Gastroesophageal sphincter (tissue), 4 donors: Measurements from ENCODE around the gene NOL3. TPM values are rescaled to one million over a fixed set of nuclear protein-coding genes. Genes with fewer than 3 reads are reported as not detected.

ENCODE experiments used
- ATAC-seq: fragments of 150-250 bp; one replicate; pipeline ENCODE4 v1.9.1; 2016; ENCODE audit warnings: mild to moderate bottlenecking, moderate library complexity
- H3K27ac ChIP-seq, 4 donors: fragments of 200-600 bp; sonication (generic) in 3 of 4; 1 replicate in 3 of 4; 2 replicates in 1 of 4; pipeline ENCODE4 v1.5.1; 2016 to 2019
- H3K27me3 ChIP-seq: fragments of 200-600 bp; sonication (generic); one replicate; pipeline ENCODE4 v1.5.1; 2019
- H3K36me3 ChIP-seq, 2 donors: fragments of 200-600 bp; sonication (generic); one replicate each; pipeline ENCODE4 v1.5.1; 2019; ENCODE audit warnings: control low read depth in 1 of 2
- H3K4me1 ChIP-seq, 3 donors: fragments of 200-600 bp; sonication (generic); 1 replicate in 2 of 3; 2 replicates in 1 of 3; pipeline ENCODE4 v1.5.1; 2016 to 2019; ENCODE audit warnings: control low read depth in 2 of 3
- H3K4me3 ChIP-seq, 2 donors: fragments of 200-600 bp; sonication (generic); one replicate each; pipeline ENCODE4 v1.5.1; 2019; ENCODE audit warnings: mild to moderate bottlenecking in 1 of 2, moderate library complexity in 1 of 2
- H3K9me3 ChIP-seq, 3 donors: fragments of 200-600 bp; sonication (generic); one replicate each; pipeline ENCODE4 v1.5.1; 2017 to 2019; ENCODE audit warnings: control low read depth in 2 of 3
- CTCF ChIP-seq, 4 experiments: fragments of 200-600 bp in 2 of 4; fragments of 450-650 bp in 2 of 4; sonication (generic) in 1 of 4; IDR thresholded peaks; one replicate each; pipeline ENCODE4 v1.5.1; 2017 to 2019; ENCODE audit warnings: antibody characterized with exemption in 4 of 4, mild to moderate bottlenecking in 2 of 4, moderate library complexity in 2 of 4
- EP300 ChIP-seq: sonication (generic); formaldehyde crosslinking; IDR thresholded peaks from one replicate; pipeline ENCODE4 v1.6.1; 2017; ENCODE audit warnings: antibody characterized with exemption, mild to moderate bottlenecking
- POLR2A ChIP-seq, 2 donors: fragments of 450-650 bp; IDR thresholded peaks; one replicate each; pipeline ENCODE4 v1.6.1; 2017; ENCODE audit warnings: antibody characterized with exemption in 2 of 2, mild to moderate bottlenecking in 2 of 2, moderate library complexity in 1 of 2
- POLR2AphosphoS5 ChIP-seq: sonication (generic); formaldehyde crosslinking; IDR thresholded peaks from one replicate; pipeline ENCODE4 v1.6.1; 2017; ENCODE audit warnings: antibody characterized with exemption
- WGBS, 2 donors: methylation state at CpG; one replicate each; pipeline ENCODE4 v1.1.5; 2018; ENCODE audit warnings: low coverage in 1 of 2; 5-methylcytosine and 5-hydroxymethylcytosine counted together
- total RNA-seq, 4 donors: library from RNA; depleted of rRNA; stranded (reverse); fragments of >200 nt; gene quantifications; one replicate each; pipeline ENCODE4 v1.1.0, GENCODE V29; 2016

Gene NOL3
- total RNA-seq, 4 donors from 2014 or later, result 23.0 to 78.9 (median 49.9) TPM

GRCh38 chr16:67179421-67180080 is 9.2 kb downstream of the NOL3 start:
- no peak for ATAC-seq
- Histone ChIP-seq H3K9me3 (no peaks in the 10 kb centered on the region), H3K4me3 (no peak overlapping the region), H3K27ac (no peak overlapping the region), H3K4me1 (peaks cover 0 to 91% (median 18%) of the 10 kb centered on the region in 3 donors), H3K27me3 (no peaks in the 10 kb centered on the region), H3K36me3 (peaks cover 0 to 17% of the 10 kb centered on the region in 2 donors)
- 100% methylated on average over 2 of the region's 13 CpGs; no CpG with 5 or more reads in 1 of the 2 donors for WGBS, 2 donors
- TF ChIP-seq CTCF (IDR thresholded peaks at IDR 0.05), result no peak
- TF ChIP-seq EP300, result no peak
- TF ChIP-seq POLR2AphosphoS5, result no peak
- TF ChIP-seq POLR2A (IDR thresholded peaks at IDR 0.05), result no peak

DNA sequence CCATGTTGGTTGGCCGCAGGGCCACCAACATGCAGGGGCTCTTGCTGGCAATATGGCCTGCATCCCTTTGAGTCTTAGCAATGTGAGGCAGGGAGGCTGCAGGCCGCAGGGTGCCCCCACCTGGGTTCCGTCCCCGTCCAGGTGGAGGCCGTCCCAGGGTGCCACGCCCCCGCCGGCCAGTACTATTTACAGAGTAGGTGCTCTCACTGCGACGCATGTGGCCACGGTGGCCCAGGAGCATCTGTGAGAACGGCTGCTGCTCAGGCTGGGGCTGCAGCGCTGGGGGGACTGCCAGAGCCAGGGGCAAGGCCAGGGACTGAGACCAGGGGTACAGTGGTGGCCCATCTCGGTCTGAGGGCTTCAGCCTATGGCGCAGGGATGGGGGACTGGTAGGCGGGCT is 9.8 kb downstream of the NOL3 start:
- Histone ChIP-seq H3K9me3 (no peaks in the 10 kb centered on the region), H3K36me3 (peaks cover 0 to 14% of the 10 kb centered on the region in 2 donors), H3K27ac (peak overlapping the region in 1 of 4 donors; percentile 98), H3K27me3 (no peaks in the 10 kb centered on the region), H3K4me3 (no peak overlapping the region), H3K4me1 (peaks cover 0 to 91% (median 19%) of the 10 kb centered on the region in 3 donors)
- ATAC-seq, result no peak
- WGBS, 2 donors, result 100% methylated on average over 1 of the region's 16 CpGs; no CpG with 5 or more reads in 1 of the 2 donors
- no peak for TF ChIP-seq POLR2A (IDR thresholded peaks at IDR 0.05)
- TF ChIP-seq POLR2AphosphoS5, result no peak

GRCh38 chr16:67181346-67181745 is 11.0 kb downstream of the NOL3 start:
- peaks cover 0 to 88% (median 27%) of the 10 kb centered on the region in 3 donors for H3K4me1 ChIP-seq
- no peaks in the 10 kb centered on the region for H3K27me3 ChIP-seq
- no peak overlapping the region for H3K4me3 ChIP-seq
- no peaks in the 10 kb centered on the region for H3K9me3 ChIP-seq
- ATAC-seq, result no peak
- 13 to 21% methylated on average over 2 of the region's 2 CpGs for WGBS, 2 donors
- peaks cover 0 to 5% of the 10 kb centered on the region in 2 donors for H3K36me3 ChIP-seq
- peak overlapping the region in 3 of 4 donors; percentile 96 to 98 (median 97) for H3K27ac ChIP-seq
- TF ChIP-seq EP300, result no peak
- TF ChIP-seq POLR2AphosphoS5, result peak; percentile 81

- Histone ChIP-seq H3K36me3 (no peaks in the 10 kb centered on the region), H3K9me3 (no peaks in the 10 kb centered on the region), H3K4me3 (no peak overlapping the region), H3K27ac (peak overlapping the region in 3 of 4 donors; percentile 96 to 98 (median 97)), H3K4me1 (peaks cover 0 to 82% (median 27%) of the 10 kb centered on the region in 3 donors), H3K27me3 (no peaks in the 10 kb centered on the region)
- 73 to 87% methylated on average over 2 of the region's 2 CpGs for WGBS, 2 donors
- TF ChIP-seq POLR2A (IDR thresholded peaks at IDR 0.05) (no peak), CTCF (IDR thresholded peaks at IDR 0.05) (no peak), EP300 (no peak), POLR2AphosphoS5 (no peak)
- ATAC-seq, result no peak
Observed at GRCh38 chr16:67182288-67182687, 11.9 kb downstream of the NOL3 start.

DNA sequence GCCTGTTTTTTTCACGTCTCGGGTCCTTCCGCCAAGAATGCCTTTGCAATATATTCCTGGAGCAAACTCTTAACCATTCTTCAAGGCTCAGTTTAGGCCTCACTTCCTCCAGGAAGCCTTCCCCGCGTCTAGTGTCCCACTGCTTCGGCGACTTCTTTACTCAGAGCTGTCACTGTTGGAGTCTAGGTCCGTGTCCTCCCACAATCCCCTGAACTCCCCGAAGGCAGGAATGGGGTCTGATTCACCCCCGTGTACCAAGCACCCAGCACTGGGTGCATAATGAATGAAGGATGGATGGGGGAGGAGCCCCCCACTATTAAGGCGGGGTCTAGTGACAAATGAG is 12.9 kb downstream of the NOL3 start:
- H3K4me3 ChIP-seq, result peak overlapping the region; percentile 64 to 80
- no peaks in the 10 kb centered on the region for H3K27me3 ChIP-seq
- H3K4me1 ChIP-seq, result peaks cover 0 to 72% (median 21%) of the 10 kb centered on the region in 3 donors
- H3K9me3 ChIP-seq, result no peaks in the 10 kb centered on the region
- WGBS, 2 donors, result 9 to 40% methylated on average over 1 to 3 of the region's 11 CpGs
- H3K36me3 ChIP-seq, result no peaks in the 10 kb centered on the region
- peak overlapping the region in 3 of 4 donors; percentile 96 to 98 (median 97) for H3K27ac ChIP-seq
- TF ChIP-seq POLR2A (IDR thresholded peaks at IDR 0.05) (no peak), POLR2AphosphoS5 (no peak), CTCF (IDR thresholded peaks at IDR 0.05) (no peak), EP300 (no peak)
- no peak for ATAC-seq
